GM23338 (cell line): Measurements from ENCODE around the gene AK4. TPM values are rescaled to one million over a fixed set of nuclear protein-coding genes. Genes with fewer than 3 reads are reported as not detected.

ENCODE experiments used
- ATAC-seq: fragments of 200-7000 bp; cut with Tn5 transposase; 3 replicates; pipeline ENCODE4 v1.9.1; 2020
- DNase-seq: peaks from one replicate; pipeline ENCODE4 v3.0.0-alpha.2; 2015; ENCODE audit warnings: low spot score
- H2AFZ ChIP-seq: fragments of 200-600 bp; sonication (generic); 2 replicates; pipeline ENCODE4 v1.8.0; 2016; ENCODE audit warnings: antibody characterized with exemption, mild to moderate bottlenecking, moderate library complexity
- H3F3A ChIP-seq: fragments of 200-600 bp; sonication (generic); replicated peaks from 2 replicates; pipeline ENCODE4 v1.8.0; 2017; ENCODE audit warnings: antibody characterized with exemption, mixed run types, low read depth
- H3K27ac ChIP-seq: fragments of 200-600 bp; sonication (generic); 2 replicates; pipeline ENCODE4 v1.6.1; 2016; ENCODE audit warnings: low read depth
- H3K27me3 ChIP-seq: fragments of 200-600 bp; sonication (generic); 2 replicates; pipeline ENCODE4 v1.8.0; 2016; ENCODE audit warnings: mild to moderate bottlenecking, mixed run types, moderate library complexity; ENCODE audit not compliant: insufficient read depth
- H3K36me3 ChIP-seq: fragments of 200-600 bp; sonication (generic); 2 replicates; pipeline ENCODE4 v1.8.0; 2016; ENCODE audit warnings: mild to moderate bottlenecking; ENCODE audit not compliant: insufficient read depth
- H3K4me1 ChIP-seq: fragments of 200-600 bp; sonication (generic); 2 replicates; pipeline ENCODE4 v1.8.0; 2016; ENCODE audit warnings: mild to moderate bottlenecking, moderate library complexity; ENCODE audit not compliant: insufficient read depth
- H3K4me2 ChIP-seq: fragments of 200-600 bp; sonication (generic); 2 replicates; pipeline ENCODE4 v1.7.1; 2017; ENCODE audit warnings: mixed run types
- H3K4me3 ChIP-seq: fragments of 200-600 bp; sonication (generic); 2 replicates; pipeline ENCODE4 v1.6.1; 2016; ENCODE audit warnings: mixed run types
- H3K79me2 ChIP-seq: fragments of 200-600 bp; sonication (generic); replicated peaks from 2 replicates; pipeline ENCODE4 v1.8.0; 2017; ENCODE audit warnings: mild to moderate bottlenecking; ENCODE audit not compliant: insufficient read depth
- H3K9me2 ChIP-seq: fragments of 200-600 bp; sonication (generic); 2 replicates; pipeline ENCODE4 v1.8.0; 2017; ENCODE audit not compliant: insufficient read depth
- H4K20me1 ChIP-seq: fragments of 200-600 bp; sonication (generic); replicated peaks from 2 replicates; pipeline ENCODE4 v1.8.0; 2017; ENCODE audit warnings: mild to moderate bottlenecking; ENCODE audit not compliant: insufficient read depth
- H3K27ac Mint-ChIP-seq: 2 replicates; pipeline ENCODE4 v1.8.0; 2020; ENCODE audit warnings: inconsistent platforms, mild to moderate bottlenecking, moderate library complexity, mixed read lengths
- H3K27me3 Mint-ChIP-seq: 3 replicates; pipeline ENCODE4 v1.8.0; 2022; ENCODE audit warnings: low read depth, mild to moderate bottlenecking, moderate library complexity, mixed read lengths, inconsistent platforms; ENCODE audit not compliant: insufficient read depth, poor library complexity
- H3K36me3 Mint-ChIP-seq: 3 replicates; pipeline ENCODE4 v1.8.0; 2021; ENCODE audit warnings: low read depth, mild to moderate bottlenecking, inconsistent platforms, moderate library complexity, mixed read lengths
- H3K4me1 Mint-ChIP-seq: 3 replicates; pipeline ENCODE4 v1.8.0; 2020; ENCODE audit warnings: mild to moderate bottlenecking, inconsistent platforms, mixed read lengths
- H3K4me3 Mint-ChIP-seq: 3 replicates; pipeline ENCODE4 v1.8.0; 2021; ENCODE audit warnings: moderate library complexity, mild to moderate bottlenecking, inconsistent platforms, mixed read lengths
- H3K9me3 Mint-ChIP-seq: 3 replicates; pipeline ENCODE4 v1.8.0; 2020; ENCODE audit warnings: moderate library complexity, mild to moderate bottlenecking, inconsistent platforms, mixed read lengths
- CREB1 ChIP-seq: fragments of 250-450 bp; sonication (Bioruptor Pico); IDR thresholded peaks from 2 replicates; pipeline ENCODE4 v1.5.0; 2020; ENCODE audit warnings: low read depth, mild to moderate bottlenecking, moderate library complexity
- CTCF ChIP-seq, 2 experiments: fragments of 200-600 bp in 1 of 2; sonication (generic) in 1 of 2; conservative IDR thresholded peaks; 2 replicates each; pipeline versions ENCODE4 v1.5.1 to v1.6.1; 2016 to 2017; ENCODE audit warnings: antibody characterized with exemption in 2 of 2, low read depth in 2 of 2, mild to moderate bottlenecking in 2 of 2, moderate library complexity in 1 of 2
- EZH2 ChIP-seq: fragments of 200-600 bp; sonication (generic); IDR thresholded peaks from one replicate; pipeline ENCODE4 v1.8.0; 2017; ENCODE audit warnings: antibody characterized with exemption, mild to moderate bottlenecking, low read depth; ENCODE audit not compliant: unreplicated experiment
- EZH2phosphoT487 ChIP-seq: fragments of 200-600 bp; sonication (generic); IDR thresholded peaks from one replicate; pipeline ENCODE4 v1.8.1; 2018; ENCODE audit warnings: antibody characterized with exemption; ENCODE audit not compliant: unreplicated experiment
- JUNB ChIP-seq: IDR thresholded peaks from one replicate; pipeline ENCODE4 v1.6.1; 2016; ENCODE audit warnings: antibody characterized with exemption; ENCODE audit not compliant: unreplicated experiment
- NANOG ChIP-seq: IDR thresholded peaks from 2 replicates; pipeline ENCODE4 v1.6.1; 2016; ENCODE audit warnings: antibody characterized with exemption, borderline replicate concordance
- POLR2AphosphoS5 ChIP-seq: IDR thresholded peaks from 2 replicates; pipeline ENCODE4 v1.6.1; 2016; ENCODE audit warnings: antibody characterized with exemption, low read depth
- REST ChIP-seq: IDR thresholded peaks from one replicate; pipeline ENCODE4 v1.6.1; 2018; ENCODE audit warnings: antibody characterized with exemption; ENCODE audit not compliant: unreplicated experiment
- STAT1 ChIP-seq: IDR thresholded peaks from one replicate; pipeline ENCODE4 v1.6.1; 2016; ENCODE audit warnings: antibody characterized with exemption; ENCODE audit not compliant: unreplicated experiment
- ZNF114 ChIP-seq: fragments of 250-450 bp; sonication (Bioruptor Pico); IDR thresholded peaks from 2 replicates; pipeline ENCODE4 v1.5.0; 2020; ENCODE audit warnings: mild to moderate bottlenecking, moderate library complexity
- ZNF331 ChIP-seq: fragments of 250-450 bp; sonication (Bioruptor Pico); IDR thresholded peaks from 2 replicates; pipeline ENCODE4 v1.5.0; 2020; ENCODE audit warnings: low read depth, mild to moderate bottlenecking, moderate library complexity
- ZNF462 ChIP-seq: fragments of 250-450 bp; sonication (Bioruptor Pico); IDR thresholded peaks from 2 replicates; pipeline ENCODE4 v1.5.0; 2020; ENCODE audit warnings: mild to moderate bottlenecking, moderate library complexity
- polyA plus RNA-seq: library from polyadenylated mRNA; unstranded; fragments of >200 nt; fragmentation: Nextera tagmentation; extraction: Ambion mirVana; gene quantifications from 2 replicates; pipeline ENCODE4 v1.2.1, GENCODE V29; 2016
- total RNA-seq: library from RNA; depleted of rRNA; stranded (reverse); fragments of >200 nt; shearing (Covaris generic); gene quantifications from 2 replicates; pipeline ENCODE4 v1.2.3, GENCODE V29; 2014
- TF ChIP-seq, protein P1 (sequence below): IDR thresholded peaks from 2 replicates; pipeline ENCODE4 v1.6.1; 2016; ENCODE audit warnings: antibody characterized with exemption

AK4 gene
- total and polyA plus RNA-seq, 2 experiments from 2014 or later, result 123 to 127 TPM

DNA sequence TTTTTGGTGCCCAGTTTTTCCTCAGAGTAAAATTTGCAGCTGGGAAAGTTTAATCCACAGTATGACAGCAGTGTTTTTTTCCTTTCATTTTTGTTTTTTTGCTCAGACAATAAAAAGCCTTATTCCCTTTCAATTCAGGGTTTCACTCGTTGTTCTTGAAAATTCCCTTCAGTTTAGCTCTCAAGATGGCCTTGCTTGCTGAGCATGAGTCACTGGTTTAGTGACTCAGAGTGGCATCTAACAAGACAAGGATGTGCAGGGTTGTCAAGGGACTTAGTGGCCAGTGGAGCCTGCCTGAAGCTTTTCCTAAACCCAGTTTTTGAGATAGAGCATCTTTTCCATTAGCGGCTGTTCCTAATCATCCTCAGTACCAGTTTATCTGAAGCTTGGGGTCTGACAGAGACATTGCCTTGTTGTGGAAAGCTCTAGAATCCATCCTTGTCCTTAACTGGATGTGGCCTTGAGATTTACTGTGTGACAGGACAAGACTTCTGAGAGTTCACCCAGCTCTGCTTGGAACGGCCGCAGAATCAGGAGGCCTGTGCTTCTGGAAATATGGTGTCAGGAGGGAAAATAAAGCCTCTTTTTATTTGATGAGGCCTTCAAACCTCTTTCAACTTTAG is 113.0 kb downstream of the AK4 start:
- ATAC-seq (no peak), DNase-seq (no peak)
- Histone ChIP-seq H2AFZ (no peak overlapping the region), H3K4me1 (peaks cover 14% of the 10 kb centered on the region; the same call in 1 of the 2 replicates), H3K36me3 (no peaks in the 10 kb centered on the region), H3K9me2 (no peaks in the 10 kb centered on the region), H4K20me1 (no peaks in the 10 kb centered on the region; the same call in 1 of the 2 replicates), H3F3A (no peaks in the 10 kb centered on the region), H3K4me3 (no peak overlapping the region), H3K79me2 (no peaks in the 10 kb centered on the region), H3K27ac (no peak overlapping the region), H3K27me3 (peaks cover 16% of the 10 kb centered on the region), H3K4me2 (no peak overlapping the region)
- H3K4me3 Mint-ChIP-seq, result no peak overlapping the region
- H3K27me3 Mint-ChIP-seq, result peaks cover under 1% of the 10 kb centered on the region
- TF ChIP-seq CREB1, result no peak
- TF ChIP-seq EZH2phosphoT487, result no peak
- no peak for TF ChIP-seq POLR2AphosphoS5
- no peak for TF ChIP-seq NANOG
- TF ChIP-seq CTCF (conservative IDR thresholded peaks at IDR 0.05; ENCODE audit: low read depth in 2 of 2), result no peak
- no peak for TF ChIP-seq JUNB
- TF ChIP-seq EZH2, result no peak
- no peak for TF ChIP-seq ZNF114 (CRISPR knock-in tag)
- TF ChIP-seq ZNF462 (CRISPR knock-in tag), result no peak
- no peak for TF ChIP-seq ZNF331 (CRISPR knock-in tag)
- TF ChIP-seq STAT1, result no peak
- no peak for TF ChIP-seq REST
- TF ChIP-seq, protein P1, sequence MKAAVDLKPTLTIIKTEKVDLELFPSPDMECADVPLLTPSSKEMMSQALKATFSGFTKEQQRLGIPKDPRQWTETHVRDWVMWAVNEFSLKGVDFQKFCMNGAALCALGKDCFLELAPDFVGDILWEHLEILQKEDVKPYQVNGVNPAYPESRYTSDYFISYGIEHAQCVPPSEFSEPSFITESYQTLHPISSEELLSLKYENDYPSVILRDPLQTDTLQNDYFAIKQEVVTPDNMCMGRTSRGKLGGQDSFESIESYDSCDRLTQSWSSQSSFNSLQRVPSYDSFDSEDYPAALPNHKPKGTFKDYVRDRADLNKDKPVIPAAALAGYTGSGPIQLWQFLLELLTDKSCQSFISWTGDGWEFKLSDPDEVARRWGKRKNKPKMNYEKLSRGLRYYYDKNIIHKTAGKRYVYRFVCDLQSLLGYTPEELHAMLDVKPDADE, result no peak
- H3K27ac Mint-ChIP-seq, result no peak overlapping the region
- no peaks in the 10 kb centered on the region for H3K9me3 Mint-ChIP-seq
- no peaks in the 10 kb centered on the region for H3K36me3 Mint-ChIP-seq
- peaks cover 21% of the 10 kb centered on the region for H3K4me1 Mint-ChIP-seq
